Rectal smooth muscle tissue (tissue), 1 donor: ENCODE data around the gene ITIH4.
"Not testable (repeated sequence)": the region's sequence is repeated elsewhere in the genome, so short reads cannot be mapped to it uniquely, and the experiment has no call there.

Experiments used
- H3K27ac ChIP-seq: one replicate; pipeline ENCODE4 v1.7.0; 2013; ENCODE audit warnings: low read depth, low read length, inconsistent platforms
- H3K27me3 ChIP-seq: one replicate; pipeline ENCODE4 v1.7.0; 2013; ENCODE audit warnings: low read length; ENCODE audit not compliant: control insufficient read depth, insufficient read depth
- H3K36me3 ChIP-seq: one replicate; pipeline ENCODE4 v1.7.0; 2013; ENCODE audit warnings: low read length; ENCODE audit not compliant: control insufficient read depth, insufficient read depth
- H3K4me1 ChIP-seq: one replicate; pipeline ENCODE4 v1.7.0; 2013; ENCODE audit warnings: low read length; ENCODE audit not compliant: control insufficient read depth, insufficient read depth
- H3K4me3 ChIP-seq: one replicate; pipeline ENCODE4 v1.7.0; 2013; ENCODE audit warnings: low read length
- H3K9ac ChIP-seq: one replicate; pipeline ENCODE4 v1.7.0; 2013; ENCODE audit warnings: low read length

Gene ITIH4

DNA sequence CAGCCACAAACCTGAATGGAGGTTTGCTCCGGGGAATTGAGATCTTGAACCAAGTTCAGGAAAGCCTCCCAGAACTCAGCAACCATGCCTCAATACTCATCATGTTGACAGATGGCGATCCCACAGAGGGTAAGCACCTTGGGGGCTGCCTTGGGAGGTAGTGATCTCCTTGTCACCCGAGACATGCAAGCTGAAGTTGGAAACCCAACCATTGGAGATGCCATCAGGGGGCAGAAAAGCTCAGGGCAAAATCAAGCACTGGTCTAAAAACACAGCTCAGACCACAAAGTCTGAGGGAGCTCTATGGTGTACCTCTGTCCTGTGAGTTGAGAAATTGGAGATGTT, 47.3 kb downstream of the ITIH4 start:
- Histone ChIP-seq H3K9ac (no peak overlapping the region), H3K4me1 (no peaks in the 10 kb centered on the region), H3K36me3 (no peaks in the 10 kb centered on the region), H3K27me3 (peaks cover 3% of the 10 kb centered on the region), H3K4me3 (no peak overlapping the region), H3K27ac (no peak overlapping the region)

DNA sequence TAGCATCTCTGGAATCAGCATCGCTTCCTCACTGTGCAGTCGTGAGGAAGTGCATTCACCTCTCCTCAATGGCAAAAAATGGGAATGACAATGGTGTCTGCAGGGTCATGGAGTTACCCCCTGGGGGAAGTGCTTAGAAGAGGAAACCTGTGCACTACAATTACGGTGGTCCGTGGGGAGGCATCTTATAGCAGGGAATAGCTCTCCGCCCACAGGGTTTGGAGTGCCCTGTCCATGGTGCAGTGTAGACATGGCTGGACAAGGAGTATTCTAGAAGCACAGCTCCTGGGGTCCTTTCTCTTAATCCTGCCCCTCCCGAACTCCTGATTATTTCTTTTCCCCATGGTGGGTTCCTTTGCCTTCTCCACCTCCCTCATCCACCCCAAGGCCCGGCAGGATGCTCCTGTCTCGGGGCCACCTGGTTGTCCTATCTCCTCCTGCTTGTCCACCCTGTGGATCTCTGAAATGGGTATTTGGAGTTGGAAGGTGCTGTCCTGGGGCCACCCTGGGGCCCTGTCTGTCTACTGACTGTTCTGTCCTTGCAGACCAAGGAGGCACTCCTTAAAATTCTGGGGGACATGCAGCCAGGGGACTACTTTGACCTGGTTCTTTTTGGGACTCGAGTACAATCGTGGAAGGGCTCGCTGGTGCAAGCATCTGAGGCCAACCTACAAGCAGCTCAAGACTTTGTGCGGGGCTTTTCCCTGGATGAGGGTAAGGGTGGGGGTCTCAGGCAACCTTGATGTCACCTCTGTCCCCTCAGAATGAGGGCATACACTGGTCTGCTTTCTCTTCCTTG, 47.9 kb downstream of the ITIH4 start:
- Histone ChIP-seq H3K27ac (no peak overlapping the region), H3K36me3 (no peaks in the 10 kb centered on the region), H3K9ac (no peak overlapping the region), H3K4me1 (no peaks in the 10 kb centered on the region), H3K4me3 (no peak overlapping the region), H3K27me3 (peaks cover 3% of the 10 kb centered on the region)

DNA sequence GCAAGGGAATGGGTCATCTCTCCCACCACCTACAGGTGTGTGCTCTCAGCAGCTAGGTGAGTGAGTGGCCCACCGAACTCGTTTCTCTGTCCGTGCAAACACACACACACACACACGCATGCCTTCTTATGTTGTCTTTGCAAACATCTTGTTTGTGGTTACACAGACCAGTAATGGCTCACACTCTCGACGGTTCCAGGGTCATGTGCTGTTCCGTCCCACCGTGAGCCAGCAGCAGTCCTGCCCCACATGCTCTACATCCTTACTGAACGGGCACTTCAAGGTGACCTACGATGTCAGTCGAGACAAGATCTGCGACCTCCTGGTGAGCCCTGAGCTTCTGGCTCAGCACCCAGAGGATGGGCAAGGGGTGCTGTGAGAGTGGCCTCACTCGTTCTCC, 48.7 kb downstream of the ITIH4 start:
- H3K4me1 ChIP-seq = no peaks in the 10 kb centered on the region
- H3K27ac ChIP-seq = no peak overlapping the region
- no peak overlapping the region for H3K9ac ChIP-seq
- H3K27me3 ChIP-seq = peaks cover 3% of the 10 kb centered on the region
- H3K36me3 ChIP-seq = no peaks in the 10 kb centered on the region
- H3K4me3 ChIP-seq = no peak overlapping the region

DNA sequence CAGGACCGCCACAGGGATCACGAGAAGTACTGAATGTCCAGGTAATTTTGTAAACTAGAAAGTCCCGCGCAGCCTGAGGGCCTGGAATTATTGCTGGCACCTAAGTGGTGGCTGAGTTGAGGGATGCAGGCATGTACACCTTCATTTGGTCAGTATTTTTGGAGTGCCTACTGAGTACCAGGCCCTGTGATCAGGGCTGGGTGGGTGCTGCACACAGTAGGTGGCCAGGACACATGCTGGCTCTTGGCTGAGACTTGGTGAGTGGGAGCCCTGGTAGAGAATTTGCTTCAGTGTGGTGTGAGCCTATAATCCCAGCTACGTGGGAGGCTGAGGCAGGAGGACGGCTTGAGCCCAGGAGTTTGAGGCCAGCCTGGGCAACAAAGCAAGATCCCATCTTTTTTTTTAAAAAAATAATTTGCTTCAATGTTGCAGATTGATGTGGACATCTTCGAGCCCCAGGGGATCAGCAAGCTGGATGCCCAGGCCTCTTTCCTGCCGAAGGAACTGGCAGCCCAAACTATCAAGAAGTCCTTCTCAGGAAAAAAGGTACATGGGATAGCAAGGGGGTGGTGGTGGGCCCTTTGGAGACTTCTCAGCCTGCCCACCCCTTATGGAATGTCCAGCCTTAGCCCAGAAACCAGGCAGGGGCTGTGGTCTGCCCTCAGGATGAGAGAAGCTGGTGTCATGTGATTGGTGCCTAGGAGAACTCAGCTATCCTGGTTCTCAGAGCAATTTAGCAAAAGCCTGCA, 50.5 kb downstream of the ITIH4 start:
- Histone ChIP-seq H3K9ac (no peak overlapping the region), H3K27ac (no peak overlapping the region), H3K4me3 (no peak overlapping the region), H3K36me3 (no peaks in the 10 kb centered on the region), H3K27me3 (peaks cover 3% of the 10 kb centered on the region), H3K4me1 (no peaks in the 10 kb centered on the region)

DNA sequence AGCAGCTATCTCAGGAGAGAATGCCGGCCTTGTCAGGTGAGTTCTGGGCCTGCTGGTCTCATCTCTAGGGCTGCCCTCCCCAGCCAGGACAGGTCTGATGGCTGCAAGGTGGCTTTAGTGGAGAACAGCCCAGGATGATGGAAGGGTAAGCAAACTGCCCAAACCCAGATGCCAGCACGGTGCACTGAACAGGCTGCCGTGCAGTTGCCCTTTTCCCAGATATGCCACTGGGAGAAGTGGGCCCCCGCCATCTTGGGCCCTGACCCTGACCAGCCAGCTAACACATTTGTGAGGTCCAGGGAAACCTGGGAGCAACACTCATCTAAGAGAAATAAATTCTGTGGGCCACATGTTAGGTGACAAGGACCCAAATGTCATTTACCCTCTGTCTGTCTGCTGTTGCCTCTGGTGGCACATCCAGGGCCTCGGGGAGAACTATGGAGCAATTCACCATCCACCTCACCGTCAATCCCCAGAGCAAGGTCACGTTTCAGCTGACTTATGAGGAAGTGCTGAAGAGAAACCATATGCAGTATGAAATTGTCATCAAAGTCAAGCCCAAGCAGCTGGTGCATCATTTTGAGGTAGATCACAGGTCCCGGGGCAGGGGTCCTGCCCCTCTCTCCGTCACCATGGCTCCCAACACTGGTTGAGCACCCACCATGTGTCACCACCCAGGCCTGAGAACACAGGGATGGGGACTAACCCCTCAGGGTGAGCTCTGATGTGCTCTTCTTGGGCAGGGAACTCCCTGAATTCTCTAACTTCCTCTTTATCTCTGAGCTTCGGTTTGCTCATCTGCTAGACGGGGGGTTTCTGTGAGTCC, 51.2 kb downstream of the ITIH4 start:
- no peaks in the 10 kb centered on the region for H3K4me1 ChIP-seq
- no peak overlapping the region for H3K9ac ChIP-seq
- H3K27ac ChIP-seq = no peak overlapping the region

DNA sequence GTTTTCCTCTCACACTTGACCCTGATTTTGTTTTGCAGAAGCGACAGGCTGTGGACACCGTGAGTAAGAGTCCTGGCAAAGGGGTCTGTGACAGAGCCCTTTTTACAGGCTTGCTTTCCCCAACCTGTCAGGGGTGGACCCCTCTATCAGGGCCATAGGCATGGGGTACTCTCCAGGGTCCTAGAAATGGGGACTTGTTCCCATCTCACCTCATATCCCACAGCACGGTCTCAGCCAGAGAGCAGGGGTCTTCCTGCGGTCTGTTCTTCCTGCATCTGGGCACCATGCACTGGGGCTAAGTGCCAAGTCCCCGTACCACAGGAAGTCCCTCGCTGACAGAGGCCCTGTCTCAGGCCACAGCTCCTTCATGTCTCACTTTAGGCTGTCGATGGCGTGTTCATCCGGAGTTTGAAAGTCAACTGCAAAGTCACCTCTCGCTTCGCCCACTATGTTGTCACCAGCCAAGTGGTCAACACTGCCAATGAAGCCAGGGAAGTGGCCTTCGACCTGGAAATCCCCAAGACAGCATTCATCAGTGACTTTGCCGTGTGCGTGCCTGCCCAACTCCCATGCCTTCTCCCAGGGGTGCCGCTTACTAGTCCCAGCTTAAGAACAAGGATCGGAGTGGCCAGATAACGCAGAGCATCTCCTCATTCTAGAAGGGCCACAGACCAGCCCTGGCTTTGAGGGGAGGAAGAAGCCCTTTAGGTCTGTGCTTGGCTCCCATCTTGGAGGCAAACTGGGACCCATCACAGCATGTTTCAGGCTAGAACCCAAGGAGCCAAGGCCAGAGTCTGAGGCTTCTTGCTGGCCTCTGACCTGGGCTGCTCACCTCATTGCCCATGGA, 52.3 kb downstream of the ITIH4 start:
- Histone ChIP-seq H3K4me1 (no peaks in the 10 kb centered on the region), H3K27me3 (peaks cover 3% of the 10 kb centered on the region), H3K36me3 (no peaks in the 10 kb centered on the region), H3K4me3 (no peak overlapping the region), H3K9ac (no peak overlapping the region), H3K27ac (no peak overlapping the region)

More for the DNA sequence above, 51.2 kb downstream of the ITIH4 start:
- H3K4me3 ChIP-seq = no peak overlapping the region
- peaks cover 3% of the 10 kb centered on the region for H3K27me3 ChIP-seq
- H3K36me3 ChIP-seq = no peaks in the 10 kb centered on the region

DNA sequence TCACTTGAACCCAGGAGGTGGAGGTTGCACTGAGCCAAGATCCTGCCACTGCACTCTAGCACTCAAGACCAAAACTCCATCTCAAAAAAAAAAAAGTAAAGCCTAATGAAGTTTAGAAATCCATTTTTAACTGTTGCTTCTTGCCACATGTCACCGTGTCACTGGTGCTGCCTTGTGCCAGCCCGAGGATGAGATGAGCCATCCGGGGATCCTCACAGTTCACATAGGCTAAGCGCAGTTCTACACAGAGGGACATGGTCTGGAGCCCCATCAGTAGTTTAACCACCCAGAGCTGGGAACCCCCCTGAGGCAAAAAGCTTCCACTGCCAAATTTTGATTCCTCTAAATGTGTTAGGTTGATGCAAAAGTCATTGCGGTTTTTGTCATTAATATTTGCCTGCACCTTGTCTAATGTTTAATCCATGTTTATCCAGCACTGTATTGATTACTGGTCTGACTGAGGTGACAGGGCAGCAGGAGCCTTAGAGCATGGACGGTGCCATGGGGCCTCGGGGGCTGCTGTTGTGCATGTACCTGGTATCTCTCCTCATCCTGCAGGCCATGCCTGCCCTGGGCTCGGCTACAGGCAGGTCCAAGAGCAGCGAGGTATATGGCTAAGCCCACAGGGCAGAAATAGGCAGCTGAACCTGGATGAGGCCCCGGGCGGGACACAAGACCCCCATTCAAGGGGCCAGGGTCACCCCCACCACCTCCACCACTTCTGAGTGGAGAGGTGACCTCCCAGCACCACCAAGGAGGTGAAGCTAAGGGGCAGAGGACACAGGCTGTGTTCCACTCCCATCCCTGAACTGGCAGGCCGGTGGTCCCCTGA, 53.1 kb downstream of the ITIH4 start, which contains the start of gene ITIH1:
ITIH1 (plus strand) TSS at position 473 of the 832 bp plus-strand sequence; CDS start at position 490, 17 bp downstream.
- H3K4me1 ChIP-seq = no peaks in the 10 kb centered on the region
- H3K27me3 ChIP-seq = peaks cover 3% of the 10 kb centered on the region
- no peak within 1 kb of the TSS for H3K4me3 ChIP-seq
- H3K27ac ChIP-seq = no peak within 1 kb of the TSS
- no peak within 1 kb of the TSS for H3K9ac ChIP-seq
- no peaks in the 10 kb centered on the region for H3K36me3 ChIP-seq

DNA sequence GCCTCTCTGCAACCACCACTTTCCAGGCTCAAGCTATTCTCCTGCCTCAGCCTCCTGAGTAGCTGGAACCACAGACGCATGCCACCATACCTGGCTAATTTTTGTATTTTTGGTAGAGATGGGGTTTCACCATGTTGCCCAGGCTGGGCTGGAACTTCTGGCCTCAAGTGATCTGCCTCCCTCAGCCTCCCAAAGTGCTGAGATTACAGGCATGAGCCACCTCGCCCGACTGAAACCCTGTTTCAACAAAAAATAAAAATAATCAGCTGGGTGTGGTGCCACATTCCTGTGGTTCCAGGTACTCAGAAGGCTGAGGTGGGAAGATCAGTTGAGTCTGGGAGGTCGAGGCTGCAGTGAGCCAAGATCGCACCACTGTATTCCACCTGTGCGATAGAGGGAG, 54.0 kb downstream of the ITIH4 start:
- H3K27ac ChIP-seq, H3K36me3 ChIP-seq, H3K4me3 ChIP-seq, H3K9ac ChIP-seq, H3K4me1 ChIP-seq, H3K27me3 ChIP-seq: not testable (repeated sequence)

DNA sequence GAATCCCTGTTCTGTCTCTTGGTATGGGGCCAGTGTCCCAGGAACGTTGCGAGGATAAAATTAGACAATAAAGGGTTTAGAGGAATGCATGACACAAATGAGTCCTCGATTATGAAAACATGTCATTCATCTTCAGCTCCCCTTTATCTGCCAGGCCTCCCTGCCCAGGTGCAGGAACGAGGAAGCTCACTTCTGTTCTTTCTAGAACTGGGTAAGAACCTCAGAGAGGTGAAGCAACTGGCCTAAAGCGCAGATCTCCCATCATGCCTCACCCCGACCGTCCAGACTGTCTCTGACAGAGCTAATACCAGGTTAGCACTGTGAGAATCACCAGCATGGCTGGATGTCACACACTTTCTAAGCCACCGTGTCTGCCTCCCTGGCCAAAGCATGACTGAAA, 54.6 kb downstream of the ITIH4 start:
- H3K27ac ChIP-seq = no peak overlapping the region
- peaks cover 3% of the 10 kb centered on the region for H3K27me3 ChIP-seq
- no peaks in the 10 kb centered on the region for H3K36me3 ChIP-seq
- H3K9ac ChIP-seq = no peak overlapping the region
- H3K4me1 ChIP-seq = no peaks in the 10 kb centered on the region
- H3K4me3 ChIP-seq = no peak overlapping the region

DNA sequence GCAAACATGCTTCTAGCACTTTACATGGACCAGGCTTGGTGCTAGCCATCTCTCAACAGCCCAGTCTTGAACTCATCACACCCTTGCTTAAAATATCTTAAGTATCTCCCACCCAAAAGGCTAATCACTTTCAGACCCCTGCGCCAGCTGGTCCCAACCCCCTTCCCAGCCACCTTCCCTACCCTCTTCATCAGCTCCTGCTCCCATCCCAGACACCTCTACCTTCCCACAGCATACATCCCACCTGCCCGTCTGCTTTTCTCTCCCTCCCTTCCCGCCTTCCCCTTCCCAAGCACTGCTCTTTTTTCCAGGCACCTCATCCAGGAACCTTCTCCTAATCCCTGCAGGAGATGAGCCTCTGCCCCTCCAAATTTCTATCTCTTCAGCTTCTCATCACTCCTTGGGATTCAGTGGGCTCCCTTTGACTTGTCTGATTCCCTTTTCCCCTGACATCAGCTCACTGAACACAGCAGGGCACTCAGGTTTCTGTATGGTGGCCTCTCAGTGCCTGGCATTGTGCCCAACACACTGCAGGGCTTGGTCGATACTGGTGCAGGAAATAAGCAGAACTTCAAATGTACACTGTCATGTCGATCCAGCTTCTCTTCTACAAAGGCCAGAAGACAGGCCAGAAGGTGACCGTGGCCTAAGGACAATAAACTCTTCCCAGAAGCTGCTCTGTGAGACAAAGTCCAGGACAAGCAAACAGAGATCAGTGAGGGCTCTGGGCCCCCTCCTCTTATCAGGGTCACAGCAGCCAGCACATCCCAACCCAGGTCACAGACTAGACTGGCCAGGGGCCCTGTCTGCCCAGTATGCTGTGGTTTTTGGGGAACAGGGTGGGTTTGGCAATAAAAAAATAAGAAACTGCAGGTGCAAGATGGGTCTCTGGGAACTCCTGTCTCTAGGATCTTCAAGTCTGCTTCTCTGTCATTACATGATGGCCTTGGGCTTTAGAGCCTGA, 55.3 kb downstream of the ITIH4 start:
- Histone ChIP-seq H3K4me1 (no peaks in the 10 kb centered on the region), H3K9ac (no peak overlapping the region), H3K27me3 (peaks cover 3% of the 10 kb centered on the region), H3K27ac (no peak overlapping the region), H3K4me3 (no peak overlapping the region), H3K36me3 (no peaks in the 10 kb centered on the region)
